HG03571 (cell line): ENCODE results near the gene RADIL.

Source experiments
- ATAC-seq: cut with Tn5 transposase; IDR thresholded peaks from one replicate; pipeline ENCODE4 v1.9.1; 2021; ENCODE audit not compliant: unreplicated experiment

The RADIL gene

DNA sequence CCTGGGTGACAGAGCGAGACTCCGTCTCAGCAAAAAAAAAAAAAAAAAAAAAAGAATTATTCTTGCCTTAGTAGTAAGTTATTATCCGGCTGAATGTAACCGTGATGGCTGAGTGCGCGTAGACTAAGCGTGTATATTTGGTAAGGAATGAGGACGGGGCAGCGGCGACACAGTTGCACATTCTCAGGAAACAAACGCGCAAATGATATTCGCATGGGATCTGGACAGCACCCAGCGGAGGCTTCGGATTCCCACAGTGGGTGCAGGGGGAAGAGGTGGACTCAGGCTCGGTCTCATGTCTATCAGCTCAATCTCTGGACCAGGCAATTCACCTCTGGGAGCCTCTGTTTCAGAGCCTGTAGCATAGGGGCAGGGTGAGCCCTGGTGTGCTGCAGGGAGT, 50.8 kb downstream of the RADIL start:
- ATAC-seq, result no peak

- ATAC-seq, result no peak
These were observed 51.6 kb downstream of the RADIL start for GRCh38 chr7:4831723-4832495.

DNA sequence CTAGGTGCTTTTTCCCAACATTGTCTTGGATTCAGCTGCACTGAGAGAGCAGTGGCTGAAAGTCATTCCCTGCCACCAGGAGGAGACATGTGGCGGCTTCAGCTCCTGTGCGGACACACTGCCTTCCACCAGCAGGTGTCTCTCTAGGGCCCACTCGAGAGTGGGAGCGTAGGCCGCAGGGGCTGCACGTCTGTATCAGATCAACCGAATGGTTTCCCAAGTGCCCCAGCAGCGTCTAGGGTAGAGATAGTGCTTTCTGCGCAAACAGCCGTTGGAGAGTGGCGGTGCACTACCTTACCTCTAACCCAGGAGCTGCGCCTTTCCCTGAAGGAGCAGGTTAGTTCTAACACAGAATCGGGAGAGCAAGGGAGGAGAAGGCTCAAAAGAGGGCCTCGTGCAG, 53.3 kb downstream of the RADIL start:
- ATAC-seq, result no peak

DNA sequence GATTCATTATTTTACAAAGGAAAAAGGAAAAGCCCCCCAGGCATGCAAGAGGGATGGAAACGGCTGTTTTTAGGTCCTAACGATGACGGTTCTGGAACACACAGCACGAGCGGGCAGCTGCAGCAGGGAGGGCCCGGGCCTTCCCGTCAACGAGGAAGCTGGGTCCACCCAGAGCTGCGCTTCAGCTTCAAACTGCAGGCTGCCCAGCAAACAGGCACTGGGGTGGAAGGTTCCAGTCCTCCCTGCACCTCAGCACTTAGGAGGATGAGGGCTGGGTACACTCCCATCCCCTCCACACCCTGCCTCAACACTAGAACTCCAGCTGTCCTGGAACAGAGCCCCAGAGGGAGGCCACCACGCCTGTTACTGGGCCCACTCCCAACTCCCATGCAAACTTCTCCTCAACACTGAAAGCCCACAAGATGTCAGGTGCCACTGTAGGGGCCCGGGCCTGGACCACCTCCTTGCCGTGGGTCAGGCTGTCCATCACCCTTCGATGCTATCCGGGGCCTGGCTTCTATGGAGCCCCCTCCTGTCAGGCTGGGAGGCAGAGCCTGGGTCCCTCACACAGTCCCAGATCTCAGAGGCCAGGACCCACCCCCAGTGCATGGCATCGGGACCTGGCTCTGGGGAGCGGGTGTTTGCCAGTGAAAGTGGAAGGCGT, 54.7 kb downstream of the RADIL start:
- ATAC-seq, result no peak

DNA sequence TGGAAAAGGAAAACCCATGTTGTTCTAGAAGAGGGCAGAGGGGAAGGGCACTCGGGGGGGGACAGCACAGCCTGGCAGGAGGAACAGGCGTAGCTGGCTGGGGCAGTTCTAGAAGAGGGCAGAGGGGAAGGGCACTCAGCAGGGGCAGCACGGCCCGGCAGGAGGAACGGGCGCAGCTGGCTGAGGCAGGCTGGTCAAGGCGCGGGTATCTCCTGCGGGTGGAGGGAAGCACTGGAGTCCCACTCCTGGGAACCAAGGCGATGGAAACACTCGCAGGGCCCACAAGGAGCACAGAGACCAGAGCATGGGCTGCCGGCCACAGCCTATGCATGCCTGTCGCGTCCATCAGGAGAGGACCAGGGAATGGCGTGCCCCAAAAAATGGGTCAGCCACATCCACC, 58.4 kb downstream of the RADIL start:
- no peak for ATAC-seq

DNA sequence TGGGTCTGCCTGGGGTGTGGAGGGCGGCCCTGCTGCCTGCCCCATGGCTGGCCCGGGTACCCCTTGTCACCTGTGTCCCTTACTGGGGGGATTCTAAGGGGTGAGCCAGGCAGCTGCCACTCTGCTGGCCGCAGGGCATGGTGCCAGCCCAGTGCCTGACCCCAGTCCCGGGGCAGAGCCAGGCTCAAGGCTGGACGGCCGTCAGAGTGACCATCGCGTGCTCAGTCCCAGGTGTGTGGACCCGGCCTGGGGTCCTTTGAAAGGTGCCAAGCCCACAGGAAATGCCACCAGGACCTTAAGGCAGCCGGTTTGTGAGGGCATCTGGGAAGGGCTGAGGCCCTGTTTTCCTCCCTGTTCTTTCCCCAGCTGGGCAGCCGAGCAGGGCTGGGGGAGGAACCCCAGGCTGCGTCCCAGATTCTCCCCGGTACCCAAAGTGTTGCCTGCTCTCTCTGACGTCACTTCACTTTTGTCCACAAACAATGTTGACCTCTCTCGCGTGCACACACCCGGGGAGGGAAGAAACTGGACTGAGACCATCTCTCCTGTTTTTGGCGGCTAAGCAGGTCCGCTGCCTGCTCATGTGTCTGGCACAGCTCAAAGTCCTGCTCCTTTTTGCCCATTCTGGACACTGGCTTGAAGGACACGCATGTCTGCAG, 59.3 kb downstream of the RADIL start:
- no peak for ATAC-seq

DNA sequence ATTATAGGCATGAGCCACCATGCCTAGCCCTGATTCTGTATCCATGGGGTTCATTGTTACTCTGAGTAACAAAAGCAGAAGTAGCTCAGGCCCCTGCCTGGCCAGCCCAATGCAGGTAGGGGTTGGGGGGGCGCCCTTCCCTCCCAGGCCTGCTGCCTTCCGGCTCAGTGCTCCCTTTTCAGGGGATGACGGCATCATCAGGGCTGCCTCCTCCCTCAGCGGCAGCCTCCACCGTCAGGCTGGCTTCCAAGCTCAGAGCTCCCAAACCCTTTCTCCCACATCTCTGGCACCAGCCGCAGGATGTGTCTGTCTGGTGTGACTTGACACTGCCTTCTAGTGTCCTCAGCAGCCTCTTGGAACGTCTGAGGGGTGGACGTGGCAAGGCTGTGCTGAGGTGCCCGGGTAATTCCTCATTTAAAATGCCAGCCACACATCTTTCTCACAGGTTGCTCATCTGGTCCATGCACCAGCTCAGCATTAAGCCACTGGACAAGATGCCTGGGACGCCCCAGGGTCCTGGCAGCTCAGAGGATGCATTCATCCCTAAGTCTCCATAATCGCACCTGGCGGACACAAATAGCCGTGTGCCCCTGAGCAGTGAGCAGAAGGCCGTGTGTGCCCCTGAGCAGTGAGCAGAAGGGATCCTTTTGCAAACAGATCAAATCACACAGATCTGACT, 59.9 kb downstream of the RADIL start:
- no peak for ATAC-seq

- ATAC-seq, result no peak
These were observed 60.8 kb downstream of the RADIL start for GRCh38 chr7:4822677-4823076.

GRCh38 chr7:4820967-4821471, 62.5 kb downstream of the RADIL start:
- ATAC-seq, result no peak

GRCh38 chr7:4820405-4820966, 63.0 kb downstream of the RADIL start:
- no peak for ATAC-seq

GRCh38 chr7:4819560-4820404, 63.7 kb downstream of the RADIL start:
- no peak for ATAC-seq

DNA sequence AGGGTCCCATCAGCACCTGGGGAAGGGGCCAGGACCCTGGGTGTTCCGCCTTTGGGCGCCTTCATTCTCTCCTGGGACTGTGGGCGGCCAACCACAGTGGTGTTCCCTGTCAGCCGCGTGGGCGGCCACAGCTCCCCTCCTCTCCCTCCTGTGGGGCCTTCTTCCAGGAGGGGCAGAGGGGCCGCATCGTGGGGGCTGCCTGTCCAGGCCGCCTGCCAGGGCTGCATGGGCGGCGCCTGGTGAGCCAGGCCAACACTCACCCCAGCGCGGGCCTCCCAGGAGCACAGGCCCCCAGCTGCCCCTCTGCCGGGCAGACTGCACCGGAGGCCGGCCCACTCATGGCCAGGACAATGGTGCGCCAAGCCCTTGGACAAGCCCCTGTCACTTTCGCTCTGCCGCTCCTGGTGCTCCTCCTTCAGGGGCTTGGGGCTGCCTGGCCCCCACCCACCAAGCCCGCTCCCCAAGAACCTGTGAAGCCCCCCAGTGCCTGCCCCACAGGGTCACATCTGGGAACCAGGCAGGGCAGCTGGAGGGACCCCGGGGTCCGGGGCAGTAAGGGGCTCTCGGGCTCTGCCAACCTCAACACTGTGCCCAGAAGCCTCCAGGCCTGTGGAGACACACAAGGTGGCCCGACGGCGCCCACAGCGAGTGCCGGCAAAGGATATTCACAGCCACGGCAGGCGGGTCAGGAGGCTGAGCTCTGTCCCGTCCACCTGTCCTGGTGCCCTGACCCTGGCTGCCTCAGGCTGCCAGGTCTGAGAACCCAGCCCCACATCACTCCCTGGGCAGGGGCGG, 65.3 kb downstream of the RADIL start:
- no peak for ATAC-seq

DNA sequence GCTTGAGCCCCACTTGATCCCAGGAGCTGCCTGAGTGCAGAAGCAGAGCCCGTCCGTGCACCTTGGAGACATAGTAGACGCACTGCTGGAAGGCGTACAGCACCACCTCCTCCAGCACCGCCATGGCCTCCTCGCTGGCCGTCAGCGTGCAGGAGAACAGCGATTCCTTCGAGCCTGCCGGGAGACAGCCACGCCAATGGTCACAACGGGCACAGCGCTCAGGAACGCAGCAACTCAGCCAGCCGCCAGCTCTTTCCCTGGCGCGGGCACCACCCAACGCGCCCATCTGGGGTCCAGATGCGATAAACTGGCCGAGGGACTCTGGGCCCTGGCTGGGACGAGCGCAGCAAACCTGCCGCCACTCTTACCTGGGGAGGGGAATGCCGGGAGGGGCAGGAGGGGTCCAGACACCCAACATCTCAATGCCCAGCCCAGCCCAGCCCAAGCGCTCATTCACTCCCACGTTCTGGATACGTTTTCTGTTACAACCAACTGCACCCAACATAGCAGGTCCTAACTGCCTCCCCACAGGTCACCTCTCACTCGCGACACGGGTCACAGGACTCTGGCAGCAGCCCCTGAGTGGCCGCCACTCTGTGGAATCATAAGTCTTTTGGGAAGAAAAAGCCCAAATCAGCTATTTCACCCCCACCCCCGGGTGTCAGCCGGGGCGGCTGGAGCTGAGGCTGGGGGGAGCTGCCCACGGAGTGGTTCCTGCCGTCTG, 66.2 kb downstream of the RADIL start:
- no peak for ATAC-seq

DNA sequence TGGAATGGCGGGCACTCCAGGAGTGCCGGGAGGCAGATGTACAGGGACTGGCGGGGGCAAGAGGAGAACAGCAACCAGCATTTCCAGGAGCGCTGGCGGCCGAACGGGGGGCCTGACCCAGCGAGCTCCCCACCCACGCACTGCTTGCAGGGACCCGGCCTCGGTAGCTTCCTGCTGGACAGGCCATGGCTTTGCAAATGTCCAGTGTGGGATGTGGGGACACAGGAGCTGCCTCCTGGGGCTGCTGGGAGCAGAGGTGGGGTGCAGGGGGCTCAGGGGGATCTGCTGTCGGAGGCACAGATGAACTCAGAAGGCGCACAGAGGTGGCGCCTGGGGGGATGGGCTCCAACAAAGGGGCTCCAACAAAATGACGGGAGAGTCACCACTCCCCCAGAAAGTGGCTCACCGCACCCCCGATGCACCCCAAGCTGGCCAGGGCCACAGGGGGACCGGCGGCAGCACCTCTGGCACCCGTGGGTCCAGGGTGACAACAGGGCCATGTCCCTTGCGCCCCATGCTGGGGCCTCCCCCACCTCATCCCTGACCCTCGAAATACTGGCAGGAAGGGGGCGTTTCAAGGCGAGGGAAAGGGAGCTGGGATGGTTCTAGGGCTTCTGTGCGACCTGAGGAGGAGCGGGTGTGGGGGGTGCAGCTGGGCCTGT, 67.0 kb downstream of the RADIL start:
- ATAC-seq, result no peak

- ATAC-seq, result no peak
These were observed 67.7 kb downstream of the RADIL start for GRCh38 chr7:4815609-4816418.

GRCh38 chr7:4815121-4815520, 68.4 kb downstream of the RADIL start:
- ATAC-seq, result no peak

DNA sequence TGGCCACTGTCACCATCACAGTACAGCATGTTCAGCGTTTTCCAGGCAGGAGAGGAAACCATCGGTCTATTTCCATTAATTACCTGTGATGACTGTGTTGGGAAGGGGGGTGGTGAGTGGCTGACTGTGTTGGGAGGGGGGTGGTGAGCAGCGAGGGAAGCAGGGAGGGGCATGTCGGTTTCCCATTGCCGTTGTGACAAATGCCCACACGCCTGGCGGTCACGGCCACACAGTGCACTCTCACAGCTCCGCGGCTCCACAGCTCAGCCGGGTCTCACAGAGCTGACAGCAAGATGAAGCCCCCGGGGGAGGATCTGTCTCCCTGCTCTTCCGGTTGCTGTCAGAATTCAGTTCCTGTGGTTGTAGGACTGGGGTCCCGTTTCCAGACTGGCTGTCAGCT, 69.1 kb downstream of the RADIL start:
- ATAC-seq, result no peak
